ENCODE measurements around the gene PAFAH1B1. TPM values are rescaled to one million over a fixed set of nuclear protein-coding genes. Genes with fewer than 3 reads are reported as not detected.
A peak's percentile ranks its signal among the peaks of the same experiment; 100 is the strongest.

The PAFAH1B1 gene
- polyA plus RNA-seq, 4 donors = 40.2 to 85.0 (median 50.3) TPM

DNA sequence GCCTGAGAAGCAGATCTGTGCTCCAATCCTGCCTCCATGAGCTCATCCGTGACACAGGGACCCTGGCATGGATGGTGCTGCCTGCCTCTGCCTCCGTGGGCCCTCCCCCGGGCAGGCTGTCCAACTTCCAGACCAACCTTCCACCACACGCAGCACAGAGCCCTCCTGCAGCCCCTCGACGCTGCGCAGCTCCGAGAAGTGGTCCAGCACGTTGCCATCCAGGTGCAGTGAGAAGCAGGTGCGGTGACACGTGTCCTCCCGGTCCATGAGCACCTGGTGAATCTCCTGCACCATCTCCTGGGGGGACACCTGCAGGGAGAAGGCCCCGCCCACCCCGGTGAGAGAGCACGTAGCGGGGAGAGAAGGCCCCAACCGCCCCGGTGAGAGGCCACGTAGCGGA is 109.7 kb downstream of the PAFAH1B1 start:
- Histone ChIP-seq H3K4me1 (ENCODE audit: control insufficient read depth in 3 of 3, insufficient read depth in 2 of 3, low read depth in 1 of 3, low read length in 2 of 3) (peaks cover 0 to 12% (median 2%) of the 10 kb centered on the region in 3 donors), H3K4me3 (ENCODE audit: low read depth in 1 of 3, low read length in 3 of 3) (no peak overlapping the region), H3K9me3 (ENCODE audit: control insufficient read depth in 2 of 2, insufficient read depth in 1 of 2, low read depth in 1 of 2, low read length in 1 of 2) (no peaks in the 10 kb centered on the region), H3K27me3 (ENCODE audit: control insufficient read depth in 3 of 3, insufficient read depth in 3 of 3, low read length in 3 of 3) (no peaks in the 10 kb centered on the region), H3K36me3 (ENCODE audit: control insufficient read depth in 3 of 3, insufficient read depth in 2 of 3, low read depth in 1 of 3, low read length in 3 of 3) (peaks cover 14 to 98% (median 19%) of the 10 kb centered on the region in 3 donors), H3K27ac (ENCODE audit: low read depth in 1 of 3, low read length in 2 of 3) (no peak overlapping the region)
- 92 to 95% (median 93%) methylated on average over 20 of the region's 20 CpGs for WGBS, 3 donors
- DNase-seq (no peak), FAIRE-seq (no peak)

DNA sequence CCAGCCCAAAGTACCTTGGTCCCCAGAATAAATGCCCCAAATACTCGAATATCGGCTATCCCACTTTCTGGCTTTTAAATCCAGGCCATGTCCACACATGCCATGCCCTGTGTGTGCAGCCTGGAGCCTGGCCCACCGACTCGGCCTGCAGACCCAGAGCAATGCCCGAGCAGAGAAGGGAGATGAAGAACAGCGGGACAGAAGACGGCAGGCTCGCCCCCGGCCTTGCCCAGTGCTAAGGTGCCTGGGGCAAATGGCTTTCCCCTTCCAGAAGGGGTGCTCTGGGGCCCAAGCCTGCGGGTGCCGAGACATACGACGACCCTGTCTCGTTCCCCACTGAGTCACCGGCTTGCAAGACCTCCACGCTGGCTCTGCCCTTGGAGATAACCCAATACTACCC is 110.2 kb downstream of the PAFAH1B1 start:
- WGBS, 3 donors = 89 to 94% (median 89%) methylated on average over 16 of the region's 16 CpGs
- DNase-seq (no peak), FAIRE-seq (no peak)
- peaks cover 12 to 96% (median 19%) of the 10 kb centered on the region in 3 donors for H3K36me3 ChIP-seq (ENCODE audit: control insufficient read depth in 3 of 3, insufficient read depth in 2 of 3, low read depth in 1 of 3, low read length in 3 of 3)
- peaks cover 0 to 17% (median 7%) of the 10 kb centered on the region in 3 donors for H3K4me1 ChIP-seq (ENCODE audit: control insufficient read depth in 3 of 3, insufficient read depth in 2 of 3, low read depth in 1 of 3, low read length in 2 of 3)
- H3K9me3 ChIP-seq (ENCODE audit: control insufficient read depth in 2 of 2, insufficient read depth in 1 of 2, low read depth in 1 of 2, low read length in 1 of 2) = no peaks in the 10 kb centered on the region
- H3K27ac ChIP-seq (ENCODE audit: low read depth in 1 of 3, low read length in 2 of 3) = no peak overlapping the region
- H3K4me3 ChIP-seq (ENCODE audit: low read depth in 1 of 3, low read length in 3 of 3) = no peak overlapping the region
- no peaks in the 10 kb centered on the region for H3K27me3 ChIP-seq (ENCODE audit: control insufficient read depth in 3 of 3, insufficient read depth in 3 of 3, low read length in 3 of 3)

DNA sequence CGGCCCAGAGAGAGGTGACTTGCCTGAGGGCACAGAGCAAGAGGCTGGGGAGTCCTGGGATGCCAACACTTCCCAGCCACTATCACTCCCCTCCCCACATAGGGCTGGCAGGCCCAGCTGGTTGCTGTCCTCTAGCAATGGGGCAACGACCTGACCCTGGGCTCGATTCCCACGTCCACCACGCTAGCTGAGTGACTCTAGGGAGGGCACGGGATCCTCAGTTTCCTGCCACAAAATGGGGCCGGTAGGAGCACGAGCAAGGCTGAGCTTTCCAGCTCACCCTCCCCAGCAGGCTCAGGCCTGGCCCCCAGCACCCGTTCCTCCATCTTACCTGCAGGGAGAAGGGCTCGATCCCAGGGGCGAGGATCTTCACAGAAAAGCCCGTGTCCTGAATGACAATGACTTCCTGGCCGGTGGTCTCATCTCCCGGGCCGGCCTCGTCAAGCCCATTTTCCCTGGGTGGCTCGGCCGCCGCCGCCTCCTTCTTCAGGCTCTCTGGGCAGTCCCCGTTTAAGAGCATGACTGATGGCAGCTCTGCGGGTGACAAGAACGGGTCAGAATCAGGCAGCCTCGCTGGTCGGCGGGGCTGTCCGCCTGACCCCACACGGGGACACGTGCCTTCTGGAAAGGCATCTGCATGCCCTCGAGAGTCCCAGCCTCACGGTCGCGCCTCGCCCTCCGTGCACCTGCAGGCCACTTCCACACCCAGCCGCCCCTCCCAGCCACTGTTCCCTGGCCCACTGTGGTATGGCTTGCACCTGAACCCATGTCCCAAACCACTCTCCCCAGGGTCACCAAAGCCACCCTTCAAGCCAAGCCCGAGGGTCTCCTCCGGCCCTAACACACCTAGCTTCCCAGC is 110.8 kb downstream of the PAFAH1B1 start:
- Histone ChIP-seq H3K27me3 (ENCODE audit: control insufficient read depth in 3 of 3, insufficient read depth in 3 of 3, low read length in 3 of 3) (no peaks in the 10 kb centered on the region), H3K4me1 (ENCODE audit: control insufficient read depth in 3 of 3, insufficient read depth in 2 of 3, low read depth in 1 of 3, low read length in 2 of 3) (peaks cover 0 to 23% (median 7%) of the 10 kb centered on the region in 3 donors), H3K4me3 (ENCODE audit: low read depth in 1 of 3, low read length in 3 of 3) (no peak overlapping the region), H3K9me3 (ENCODE audit: control insufficient read depth in 2 of 2, insufficient read depth in 1 of 2, low read depth in 1 of 2, low read length in 1 of 2) (no peaks in the 10 kb centered on the region), H3K27ac (ENCODE audit: low read depth in 1 of 3, low read length in 2 of 3) (no peak overlapping the region), H3K36me3 (ENCODE audit: control insufficient read depth in 3 of 3, insufficient read depth in 2 of 3, low read depth in 1 of 3, low read length in 3 of 3) (peaks cover 11 to 94% (median 17%) of the 10 kb centered on the region in 3 donors)
- no peak for FAIRE-seq
- 75 to 81% (median 79%) methylated on average over 31 to 38 of the region's 38 CpGs for WGBS, 3 donors
- DNase-seq = no peak

DNA sequence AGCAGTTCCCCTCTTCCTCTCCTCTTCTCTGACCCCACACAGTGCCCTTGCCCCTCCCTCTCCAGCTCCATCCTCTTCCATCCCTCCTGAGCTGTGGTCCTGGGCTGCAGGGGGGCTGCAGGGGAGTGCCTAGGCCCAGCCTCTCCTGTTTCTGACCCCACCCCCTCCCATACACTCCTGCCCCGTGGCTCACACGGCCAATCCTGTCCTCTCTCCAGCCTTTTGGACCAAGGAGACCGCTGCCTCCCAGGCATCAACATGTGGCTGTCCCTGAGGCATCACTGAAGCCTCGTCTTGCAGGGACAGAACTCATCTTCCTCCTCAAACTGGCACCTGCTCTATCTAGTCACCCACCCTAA is 111.4 kb downstream of the PAFAH1B1 start:
- 58 to 63% (median 60%) methylated on average over 4 of the region's 4 CpGs for WGBS, 3 donors
- Histone ChIP-seq H3K36me3 (ENCODE audit: control insufficient read depth in 3 of 3, insufficient read depth in 2 of 3, low read depth in 1 of 3, low read length in 3 of 3) (peaks cover 9 to 95% (median 15%) of the 10 kb centered on the region in 3 donors), H3K4me3 (ENCODE audit: low read depth in 1 of 3, low read length in 3 of 3) (no peak overlapping the region), H3K27ac (ENCODE audit: low read depth in 1 of 3, low read length in 2 of 3) (no peak overlapping the region), H3K27me3 (ENCODE audit: control insufficient read depth in 3 of 3, insufficient read depth in 3 of 3, low read length in 3 of 3) (no peaks in the 10 kb centered on the region), H3K9me3 (ENCODE audit: control insufficient read depth in 2 of 2, insufficient read depth in 1 of 2, low read depth in 1 of 2, low read length in 1 of 2) (no peaks in the 10 kb centered on the region), H3K4me1 (ENCODE audit: control insufficient read depth in 3 of 3, insufficient read depth in 2 of 3, low read depth in 1 of 3, low read length in 2 of 3) (peaks cover 0 to 29% (median 11%) of the 10 kb centered on the region in 3 donors)
- FAIRE-seq (no peak), DNase-seq (no peak)

DNA sequence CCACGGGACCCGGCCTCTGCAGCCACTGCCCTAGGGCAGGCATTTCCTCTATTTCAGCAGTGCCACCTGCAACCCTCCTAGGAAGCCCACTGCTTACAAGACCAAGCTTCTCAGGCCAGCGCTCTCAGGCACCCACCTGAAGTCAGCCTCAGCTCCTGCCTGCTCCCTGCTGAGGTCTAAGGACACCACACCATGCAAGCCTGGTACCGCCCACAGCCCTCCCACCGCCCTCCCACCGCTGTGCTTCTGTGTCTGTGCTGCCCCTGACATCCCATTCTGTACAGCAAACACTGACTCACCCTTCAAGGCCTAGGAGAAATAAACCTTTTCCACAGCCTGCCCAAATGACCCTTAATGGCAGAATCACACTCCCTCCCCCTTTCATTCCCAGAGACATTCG is 111.8 kb downstream of the PAFAH1B1 start:
- H3K4me1 ChIP-seq (ENCODE audit: control insufficient read depth in 3 of 3, insufficient read depth in 2 of 3, low read depth in 1 of 3, low read length in 2 of 3) = peaks cover 0 to 33% (median 15%) of the 10 kb centered on the region in 3 donors
- H3K27me3 ChIP-seq (ENCODE audit: control insufficient read depth in 3 of 3, insufficient read depth in 3 of 3, low read length in 3 of 3) = no peaks in the 10 kb centered on the region
- FAIRE-seq = no peak
- H3K27ac ChIP-seq (ENCODE audit: low read depth in 1 of 3, low read length in 2 of 3) = no peak overlapping the region
- 81 to 84% (median 81%) methylated on average over 7 of the region's 7 CpGs for WGBS, 3 donors
- DNase-seq = no peak
- H3K4me3 ChIP-seq (ENCODE audit: low read depth in 1 of 3, low read length in 3 of 3) = no peak overlapping the region
- peaks cover 8 to 93% (median 15%) of the 10 kb centered on the region in 3 donors for H3K36me3 ChIP-seq (ENCODE audit: control insufficient read depth in 3 of 3, insufficient read depth in 2 of 3, low read depth in 1 of 3, low read length in 3 of 3)
- no peaks in the 10 kb centered on the region for H3K9me3 ChIP-seq (ENCODE audit: control insufficient read depth in 2 of 2, insufficient read depth in 1 of 2, low read depth in 1 of 2, low read length in 1 of 2)

DNA sequence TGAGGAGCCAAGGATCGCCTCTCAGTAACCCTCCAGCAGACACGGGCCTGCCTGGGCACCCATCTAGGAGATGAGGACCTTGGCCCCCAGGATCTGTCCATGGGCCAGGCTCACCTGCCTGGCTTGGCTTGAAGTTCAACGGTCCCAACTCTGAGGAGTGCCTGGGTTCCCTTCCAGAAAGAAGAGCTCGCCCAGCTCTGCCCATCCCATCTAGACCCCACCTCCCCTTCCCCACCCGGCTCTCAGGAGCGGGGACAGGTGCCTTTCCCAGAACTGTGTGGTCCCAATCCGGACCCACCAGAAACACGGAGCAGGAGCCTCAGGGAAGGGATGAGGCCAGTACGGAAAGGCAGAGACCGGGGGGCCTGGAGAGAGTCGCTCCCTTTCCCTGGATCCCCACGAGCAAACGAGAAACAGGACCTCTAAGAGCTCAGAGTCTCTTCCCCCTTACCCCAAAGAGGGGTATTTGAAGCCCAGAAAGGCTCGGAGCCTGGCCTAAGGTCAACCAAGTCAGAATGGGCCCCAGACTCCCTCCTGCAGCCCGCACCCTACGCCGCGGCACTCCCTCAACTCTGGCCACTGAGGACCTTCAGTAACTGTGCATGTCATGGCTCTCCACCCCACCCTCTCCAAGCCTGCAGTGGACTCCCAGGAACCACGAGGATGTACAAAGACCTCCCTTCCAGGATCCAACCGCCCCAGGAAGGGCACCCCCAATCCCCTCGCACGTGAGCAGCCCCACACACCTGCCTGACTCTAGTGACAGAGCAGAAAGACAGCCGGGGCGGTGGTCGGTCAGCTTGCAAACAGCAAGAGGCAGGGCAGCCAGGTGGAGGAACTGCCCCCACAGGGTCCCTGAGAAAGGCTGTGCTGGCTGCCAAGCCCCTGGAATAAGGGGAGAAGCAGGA is 112.7 kb downstream of the PAFAH1B1 start:
- 71 to 84% (median 73%) methylated on average over 25 of the region's 25 CpGs for WGBS, 3 donors
- H3K36me3 ChIP-seq (ENCODE audit: control insufficient read depth in 3 of 3, insufficient read depth in 2 of 3, low read depth in 1 of 3, low read length in 3 of 3) = peaks cover 3 to 84% (median 12%) of the 10 kb centered on the region in 3 donors
- H3K9me3 ChIP-seq (ENCODE audit: control insufficient read depth in 2 of 2, insufficient read depth in 1 of 2, low read depth in 1 of 2, low read length in 1 of 2) = no peaks in the 10 kb centered on the region
- no peak overlapping the region for H3K4me3 ChIP-seq (ENCODE audit: low read depth in 1 of 3, low read length in 3 of 3)
- H3K4me1 ChIP-seq (ENCODE audit: control insufficient read depth in 3 of 3, insufficient read depth in 2 of 3, low read depth in 1 of 3, low read length in 2 of 3) = peaks cover 0 to 35% (median 15%) of the 10 kb centered on the region in 3 donors
- H3K27ac ChIP-seq (ENCODE audit: low read depth in 1 of 3, low read length in 2 of 3) = no peak overlapping the region
- no peak for DNase-seq
- no peaks in the 10 kb centered on the region for H3K27me3 ChIP-seq (ENCODE audit: control insufficient read depth in 3 of 3, insufficient read depth in 3 of 3, low read length in 3 of 3)
- no peak for FAIRE-seq

DNA sequence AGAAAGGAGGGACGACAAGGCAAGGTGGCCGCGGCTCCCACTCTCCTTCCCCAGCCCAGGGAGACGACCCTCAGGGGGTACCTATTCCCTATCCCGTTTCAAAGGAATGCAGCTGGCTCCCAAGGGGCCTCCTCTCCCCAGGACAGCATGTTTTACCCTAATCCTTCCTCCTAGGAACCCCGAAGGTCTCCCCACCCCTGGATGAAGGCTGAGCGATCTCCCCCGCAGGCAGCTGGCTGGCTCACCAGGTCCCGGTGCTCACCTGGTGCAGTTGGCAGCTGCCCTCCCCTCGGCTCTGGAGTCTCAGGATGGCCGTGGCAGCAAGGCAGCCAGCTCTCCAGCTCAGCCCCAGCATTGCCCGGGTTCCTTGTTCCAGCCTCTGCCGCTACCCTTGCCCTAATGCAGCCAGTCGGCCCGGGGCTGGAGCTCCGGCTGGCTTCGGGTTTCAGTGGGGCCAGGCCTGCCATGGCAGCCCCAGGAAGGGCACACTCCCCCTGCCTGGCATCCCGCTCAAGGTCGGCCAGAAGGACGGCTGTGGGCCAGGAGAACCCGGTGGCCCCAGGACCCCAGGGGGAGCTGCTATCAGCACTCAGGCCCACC is 113.6 kb downstream of the PAFAH1B1 start:
- Histone ChIP-seq H3K4me3 (ENCODE audit: low read depth in 1 of 3, low read length in 3 of 3) (peak overlapping the region in 1 of 3 donors; percentile 81), H3K4me1 (ENCODE audit: control insufficient read depth in 3 of 3, insufficient read depth in 2 of 3, low read depth in 1 of 3, low read length in 2 of 3) (peaks cover 0 to 35% (median 15%) of the 10 kb centered on the region in 3 donors), H3K9me3 (ENCODE audit: control insufficient read depth in 2 of 2, insufficient read depth in 1 of 2, low read depth in 1 of 2, low read length in 1 of 2) (no peaks in the 10 kb centered on the region), H3K27ac (ENCODE audit: low read depth in 1 of 3, low read length in 2 of 3) (no peak overlapping the region), H3K36me3 (ENCODE audit: control insufficient read depth in 3 of 3, insufficient read depth in 2 of 3, low read depth in 1 of 3, low read length in 3 of 3) (peaks cover 0 to 75% (median 5%) of the 10 kb centered on the region in 3 donors), H3K27me3 (ENCODE audit: control insufficient read depth in 3 of 3, insufficient read depth in 3 of 3, low read length in 3 of 3) (no peaks in the 10 kb centered on the region)
- DNase-seq = no peak
- FAIRE-seq = no peak
- 42 to 71% (median 44%) methylated on average over 18 to 21 of the region's 21 CpGs for WGBS, 3 donors
